ENCODE results near the gene SEMA3B.
"Not testable (repeated sequence)": the region's sequence is repeated elsewhere in the genome, so short reads cannot be mapped to it uniquely, and the experiment has no call there.

The SEMA3B gene

GRCh38 chr3:50260027-50260941, 8.7 kb upstream of the SEMA3B start:
- peak; percentile 82 to 90 for DNase-seq

- DNase-seq, result no peak
Observed at GRCh38 chr3:50260942-50261441, 8.0 kb upstream of the SEMA3B start.

- DNase-seq, result no peak
Observed at GRCh38 chr3:50261505-50261904, 7.4 kb upstream of the SEMA3B start.

- DNase-seq, result not testable (repeated sequence)
Observed at GRCh38 chr3:50262200-50262599, 6.7 kb upstream of the SEMA3B start.

GRCh38 chr3:50262778-50263177, 6.2 kb upstream of the SEMA3B start:
- DNase-seq, result no peak

GRCh38 chr3:50263478-50264382, 5.2 kb upstream of the SEMA3B start:
- no peak for DNase-seq

GRCh38 chr3:50264383-50264963, 4.5 kb upstream of the SEMA3B start:
- no peak for DNase-seq

GRCh38 chr3:50264964-50265485, 3.9 kb upstream of the SEMA3B start:
- DNase-seq, result no peak

GRCh38 chr3:50265571-50265970, 3.4 kb upstream of the SEMA3B start:
- no peak for DNase-seq

GRCh38 chr3:50266017-50266416, 2.9 kb upstream of the SEMA3B start:
- no peak for DNase-seq

- no peak for DNase-seq
Observed at GRCh38 chr3:50266836-50267235, 2.1 kb upstream of the SEMA3B start.

- DNase-seq, result no peak
Observed at GRCh38 chr3:50267280-50267913, 1.6 kb upstream of the SEMA3B start.

GRCh38 chr3:50268276-50268675, 671 bp upstream of the SEMA3B start:
- no peak for DNase-seq

GRCh38 chr3:50269460-50269859, 513 bp downstream of the SEMA3B start:
- DNase-seq, result no peak

- DNase-seq, result no peak
Observed at GRCh38 chr3:50269977-50270413, 1.0 kb downstream of the SEMA3B start.

GRCh38 chr3:50270422-50271224, 1.7 kb downstream of the SEMA3B start:
- no peak for DNase-seq

- no peak for DNase-seq
Observed at GRCh38 chr3:50271314-50271936, 2.5 kb downstream of the SEMA3B start.

GRCh38 chr3:50272538-50272910, 3.6 kb downstream of the SEMA3B start:
- not testable (repeated sequence) for DNase-seq

GRCh38 chr3:50272911-50273688, 4.2 kb downstream of the SEMA3B start:
- peak; percentile 94 to 95 for DNase-seq

- DNase-seq, result no peak
Observed at GRCh38 chr3:50273689-50274065, 4.7 kb downstream of the SEMA3B start.
